Fibroblast of pulmonary artery (primary cell): ENCODE measurements around the gene RAB42.
A peak's percentile ranks its signal among the peaks of the same experiment; 100 is the strongest.

ENCODE experiments used
- DNase-seq: peaks from one replicate; pipeline ENCODE4 v3.0.0-alpha.2; 2010; ENCODE audit warnings: low read depth
- H3K4me3 ChIP-seq: replicated peaks from 2 replicates; pipeline ENCODE4 v1.5.1; 2011; ENCODE audit warnings: low read depth, mild to moderate bottlenecking, control low read depth, low read length, moderate library complexity
- TF ChIP-seq, protein P1 (sequence below): IDR thresholded peaks from 2 replicates; pipeline ENCODE4 v1.5.1; 2011; ENCODE audit warnings: mild to moderate bottlenecking, control low read depth, low read length, inconsistent platforms; ENCODE audit errors: missing control alignments

Gene RAB42

DNA sequence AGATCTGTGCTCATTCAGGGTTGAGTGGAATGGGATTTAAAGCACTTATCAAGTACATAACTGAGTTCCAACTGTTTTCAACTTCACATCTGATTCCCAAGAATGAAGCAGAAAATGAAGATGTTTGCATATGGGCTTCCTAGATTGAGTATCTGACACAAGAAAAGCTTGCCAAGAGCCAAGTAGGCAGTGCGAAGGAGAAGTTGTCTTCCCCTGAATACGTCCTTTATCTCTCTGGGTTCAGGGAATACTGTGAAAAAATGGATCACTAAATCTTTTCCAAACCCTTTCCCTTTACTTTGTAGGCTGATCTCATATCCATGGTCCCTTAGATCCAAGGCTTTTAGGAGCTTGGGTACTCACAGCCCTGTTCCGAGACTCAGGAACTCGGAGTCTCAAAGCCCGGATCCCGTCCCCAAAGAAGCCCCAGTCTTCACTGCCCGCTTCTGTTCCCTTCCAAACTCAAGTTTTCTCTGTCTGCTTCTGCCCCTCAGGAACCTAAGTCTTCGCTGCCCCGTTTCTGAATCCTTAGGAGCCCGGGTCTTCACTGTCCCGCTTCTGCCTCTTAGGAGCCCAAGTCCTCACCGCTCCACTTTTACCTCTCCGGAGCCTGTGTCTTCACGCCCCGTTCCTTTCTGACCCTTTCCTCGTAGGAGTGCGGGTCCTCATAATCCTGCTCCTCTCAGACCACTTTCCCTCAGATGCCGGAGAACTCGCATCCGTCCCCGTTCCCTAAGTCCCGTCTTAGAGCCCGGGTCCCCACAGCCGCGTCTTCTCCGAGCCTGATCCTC lies 50.2 kb downstream of the RAB42 start:
- peak overlapping the region; percentile 82 for H3K4me3 ChIP-seq
- no peak for DNase-seq
- TF ChIP-seq, protein P1, sequence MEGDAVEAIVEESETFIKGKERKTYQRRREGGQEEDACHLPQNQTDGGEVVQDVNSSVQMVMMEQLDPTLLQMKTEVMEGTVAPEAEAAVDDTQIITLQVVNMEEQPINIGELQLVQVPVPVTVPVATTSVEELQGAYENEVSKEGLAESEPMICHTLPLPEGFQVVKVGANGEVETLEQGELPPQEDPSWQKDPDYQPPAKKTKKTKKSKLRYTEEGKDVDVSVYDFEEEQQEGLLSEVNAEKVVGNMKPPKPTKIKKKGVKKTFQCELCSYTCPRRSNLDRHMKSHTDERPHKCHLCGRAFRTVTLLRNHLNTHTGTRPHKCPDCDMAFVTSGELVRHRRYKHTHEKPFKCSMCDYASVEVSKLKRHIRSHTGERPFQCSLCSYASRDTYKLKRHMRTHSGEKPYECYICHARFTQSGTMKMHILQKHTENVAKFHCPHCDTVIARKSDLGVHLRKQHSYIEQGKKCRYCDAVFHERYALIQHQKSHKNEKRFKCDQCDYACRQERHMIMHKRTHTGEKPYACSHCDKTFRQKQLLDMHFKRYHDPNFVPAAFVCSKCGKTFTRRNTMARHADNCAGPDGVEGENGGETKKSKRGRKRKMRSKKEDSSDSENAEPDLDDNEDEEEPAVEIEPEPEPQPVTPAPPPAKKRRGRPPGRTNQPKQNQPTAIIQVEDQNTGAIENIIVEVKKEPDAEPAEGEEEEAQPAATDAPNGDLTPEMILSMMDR = no peak

DNA sequence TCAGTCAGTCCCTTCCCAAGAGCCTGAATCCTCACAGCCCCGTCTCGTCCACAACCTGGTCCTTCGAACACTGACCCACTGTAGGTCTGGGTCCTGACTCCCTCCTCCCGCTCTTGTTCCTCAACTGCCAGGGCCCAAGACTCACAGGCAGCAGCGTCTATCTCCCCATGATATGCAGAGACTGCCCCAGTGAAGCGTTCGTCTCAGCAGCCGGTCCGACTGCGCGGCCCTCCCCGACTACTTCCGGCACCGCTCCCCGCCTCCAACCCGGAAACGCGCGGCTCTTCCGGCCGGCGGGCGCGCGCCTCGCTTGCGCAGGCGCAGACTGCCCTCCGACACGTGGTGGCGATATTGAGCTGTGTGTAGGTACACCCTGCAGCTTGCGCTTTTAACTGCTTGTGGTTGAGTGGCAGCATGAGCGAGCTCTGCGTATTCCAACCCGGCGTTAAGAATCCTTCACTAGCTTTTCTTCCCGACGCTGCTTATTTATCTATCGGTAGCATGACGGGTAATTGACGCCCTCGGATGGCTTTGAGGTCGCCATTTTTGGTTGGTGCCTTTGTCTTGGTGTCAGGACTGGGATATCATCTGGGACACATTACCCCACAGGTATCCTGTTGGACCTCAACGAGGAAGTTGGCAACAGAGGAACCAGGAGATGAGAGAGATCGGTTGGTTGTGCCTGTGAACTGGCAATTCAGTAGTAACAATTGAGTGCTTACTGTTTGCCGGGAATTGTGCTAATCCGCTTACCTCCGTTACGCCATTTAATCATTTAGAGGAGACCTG lies 51.0 kb downstream of the RAB42 start, which contains the start of gene TAF12:
TAF12 (minus strand) TSS at position 221 of the 789 bp plus-strand sequence. CDS start 20,986 bp downstream, outside the sequence.
- TF ChIP-seq, protein P1 = no peak
- DNase-seq = peak; percentile 96
- peak within 1 kb of the TSS; percentile 82 for H3K4me3 ChIP-seq

DNA sequence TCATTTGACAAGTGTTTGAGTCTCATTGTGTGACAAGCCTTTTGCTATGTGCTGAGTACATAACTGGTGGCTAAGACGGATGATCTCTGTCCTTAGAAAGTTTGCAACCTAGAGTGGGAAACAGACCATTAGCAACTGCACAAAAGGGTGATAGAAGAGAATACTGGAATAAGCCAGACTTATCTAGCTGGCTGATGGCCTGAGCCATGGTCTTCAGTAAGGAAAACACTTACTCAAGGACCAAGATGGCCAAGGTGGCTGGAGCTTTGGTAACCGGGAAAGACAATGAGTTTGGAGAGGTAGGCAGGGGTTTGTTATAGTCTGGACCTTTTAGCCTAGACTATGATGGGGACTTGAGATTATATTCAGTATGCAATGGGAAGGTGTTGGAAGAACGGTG lies 52.4 kb downstream of the RAB42 start:
- H3K4me3 ChIP-seq = no peak overlapping the region
- no peak for DNase-seq
- TF ChIP-seq, protein P1 = no peak
